Liver (tissue), 9 donors: ENCODE measurements around the gene SEMA4D. TPM values are rescaled to one million over a fixed set of nuclear protein-coding genes. Genes with fewer than 3 reads are reported as not detected.

Experiments
- DNase-seq: peaks from one replicate; pipeline ENCODE4 v3.0.0-alpha.2; 2017; ENCODE audit warnings: low spot score
- H3K27ac ChIP-seq, 2 donors: one replicate each; pipeline ENCODE4 v1.7.0; 2013; ENCODE audit warnings: inconsistent platforms in 2 of 2, low read length in 2 of 2, control low read depth in 1 of 2, low read depth in 1 of 2, mild to moderate bottlenecking in 1 of 2
- H3K27me3 ChIP-seq, 4 donors: one replicate each; pipeline versions ENCODE4 v1.6.1 to v1.7.0; 2013; ENCODE audit warnings: low read length in 3 of 4, inconsistent platforms in 1 of 4, mild to moderate bottlenecking in 1 of 4, moderate library complexity in 1 of 4; ENCODE audit not compliant: control insufficient read depth in 4 of 4, insufficient read depth in 4 of 4
- H3K36me3 ChIP-seq, 4 donors: one replicate each; pipeline versions ENCODE4 v1.6.1 to v1.7.0; 2013; ENCODE audit warnings: low read length in 3 of 4, mild to moderate bottlenecking in 3 of 4, low read depth in 1 of 4, moderate library complexity in 1 of 4; ENCODE audit not compliant: control insufficient read depth in 4 of 4, insufficient read depth in 3 of 4
- H3K4me1 ChIP-seq, 4 donors: one replicate each; pipeline versions ENCODE4 v1.6.1 to v1.7.0; 2013; ENCODE audit warnings: low read length in 3 of 4, mild to moderate bottlenecking in 3 of 4, moderate library complexity in 1 of 4; ENCODE audit not compliant: control insufficient read depth in 4 of 4, insufficient read depth in 4 of 4
- H3K4me3 ChIP-seq, 3 donors: one replicate each; pipeline versions ENCODE4 v1.6.1 to v1.7.0; 2013; ENCODE audit warnings: low read length in 3 of 3, control low read depth in 1 of 3, low read depth in 1 of 3, mild to moderate bottlenecking in 1 of 3
- H3K9ac ChIP-seq, 2 donors: one replicate each; pipeline ENCODE4 v1.7.0; 2013; ENCODE audit warnings: low read length in 2 of 2, mild to moderate bottlenecking in 2 of 2, moderate library complexity in 2 of 2, control low read depth in 1 of 2, low read depth in 1 of 2
- H3K9me3 ChIP-seq, 4 donors: one replicate each; pipeline versions ENCODE4 v1.6.1 to v1.7.0; 2013; ENCODE audit warnings: low read length in 3 of 4; ENCODE audit not compliant: control insufficient read depth in 4 of 4
- EGR1 ChIP-seq, 2 donors: IDR thresholded peaks; 2 replicates each; pipeline ENCODE4 v1.6.1; 2016 to 2018; ENCODE audit warnings: antibody characterized with exemption in 2 of 2, low read depth in 2 of 2
- FOXA1 ChIP-seq: IDR thresholded peaks from 2 replicates; pipeline ENCODE4 v1.6.1; 2016; ENCODE audit warnings: antibody characterized with exemption
- GABPA ChIP-seq, 2 donors: IDR thresholded peaks in 1 of 2; conservative IDR thresholded peaks in 1 of 2; 2 replicates each; pipeline ENCODE4 v1.6.1; 2016; ENCODE audit warnings: antibody characterized with exemption in 2 of 2, mild to moderate bottlenecking in 1 of 2, moderate library complexity in 1 of 2
- HNF4A ChIP-seq, 2 donors: conservative IDR thresholded peaks; 2 replicates each; pipeline ENCODE4 v1.6.1; 2016; ENCODE audit warnings: antibody characterized with exemption in 2 of 2, mild to moderate bottlenecking in 2 of 2
- HNF4G ChIP-seq: IDR thresholded peaks from 2 replicates; pipeline ENCODE4 v1.6.1; 2016; ENCODE audit warnings: antibody characterized with exemption
- JUND ChIP-seq, 2 donors: IDR thresholded peaks; 2 replicates each; pipeline ENCODE4 v1.6.1; 2016; ENCODE audit warnings: antibody characterized with exemption in 2 of 2
- NR2F2 ChIP-seq: IDR thresholded peaks from 2 replicates; pipeline ENCODE4 v1.6.1; 2016; ENCODE audit warnings: antibody characterized with exemption
- RXRA ChIP-seq, 2 donors: IDR thresholded peaks; 2 replicates each; pipeline ENCODE4 v1.6.1; 2017 to 2018; ENCODE audit warnings: antibody characterized with exemption in 2 of 2, mild to moderate bottlenecking in 1 of 2
- SP1 ChIP-seq: IDR thresholded peaks from 2 replicates; pipeline ENCODE4 v1.6.1; 2018; ENCODE audit warnings: antibody characterized with exemption, mild to moderate bottlenecking
- TAF1 ChIP-seq: conservative IDR thresholded peaks from 2 replicates; pipeline ENCODE4 v1.6.1; 2016; ENCODE audit warnings: antibody characterized with exemption, mild to moderate bottlenecking
- YY1 ChIP-seq: IDR thresholded peaks from 2 replicates; pipeline ENCODE4 v1.6.1; 2016; ENCODE audit warnings: antibody characterized with exemption, mild to moderate bottlenecking
- WGBS: extraction: QIAGEN DNeasy Blood & Tissue Kit; methylation state at CpG from one replicate; pipeline ENCODE4 v1.1.7; 2013; 5-methylcytosine and 5-hydroxymethylcytosine counted together
- polyA plus RNA-seq, 2 donors: library from polyadenylated mRNA; stranded (reverse) in 1 of 2; unstranded in 1 of 2; fragments of 200-250 nt in 1 of 2; fragments of >200 nt in 1 of 2; fragmentation: Nextera tagmentation in 1 of 2; extraction: Ambion mirVana in 1 of 2; gene quantifications; one replicate each; pipeline versions ENCODE4 v1.2.1 to v1.2.3, GENCODE V29; 2013 to 2015
- total RNA-seq, 2 donors: library from RNA; depleted of rRNA; stranded (reverse); fragments of >200 nt; gene quantifications; one replicate each; pipeline ENCODE4 v1.2.3, GENCODE V29; 2014
- TF ChIP-seq, protein P1 (sequence below): IDR thresholded peaks from 2 replicates; pipeline ENCODE4 v1.6.1; 2016; ENCODE audit warnings: antibody characterized with exemption, mild to moderate bottlenecking
- TF ChIP-seq, protein P2 (sequence below): IDR thresholded peaks from 2 replicates; pipeline ENCODE4 v1.6.1; 2016; ENCODE audit warnings: antibody characterized with exemption
- TF ChIP-seq, protein P3 (sequence below): IDR thresholded peaks from 2 replicates; pipeline ENCODE4 v1.6.1; 2016; ENCODE audit warnings: antibody characterized with exemption
- TF ChIP-seq, protein P4 (sequence below): IDR thresholded peaks from 2 replicates; pipeline ENCODE4 v1.6.1; 2016; ENCODE audit warnings: antibody characterized with exemption
- TF ChIP-seq, protein P5 (sequence below): fragments of 150-350 bp; IDR thresholded peaks from 2 replicates; pipeline ENCODE4 v1.5.1; 2017; ENCODE audit warnings: improper control_type of control experiment, low read depth, low read length; ENCODE audit not compliant: missing input control
- donor health status: healthy.
- donor health status: healthy.
- donor health status: healthy.
- donor health status: healthy.
- donor health status: healthy.

The SEMA4D gene
- total and polyA plus RNA-seq, 4 donors: 1.4 to 12.0 (median 4.1) TPM

DNA sequence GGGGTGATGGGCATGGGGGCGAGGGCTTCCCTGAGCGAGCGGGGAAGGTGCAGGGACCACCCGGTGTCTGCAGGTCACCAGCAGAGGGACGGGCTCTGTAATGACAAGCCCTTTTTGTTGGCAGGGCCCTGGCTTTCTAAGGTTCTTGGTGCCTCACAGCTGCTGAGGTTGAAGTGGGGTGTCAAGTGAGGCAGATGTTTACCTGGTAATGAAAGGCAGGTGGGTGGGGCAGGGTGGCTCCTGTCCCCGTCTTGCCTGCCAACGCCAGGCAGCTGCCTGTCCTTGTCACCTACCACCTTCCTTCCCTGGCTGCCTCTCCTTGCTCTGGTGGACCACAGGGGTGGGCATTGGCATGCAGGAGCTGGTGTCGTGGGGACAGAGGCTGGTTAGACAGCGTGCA lies 41.0 kb upstream of the SEMA4D start:
- H3K4me1 ChIP-seq: peaks cover 0 to under 1% (median 0%) of the 10 kb centered on the region in 4 donors
- TF ChIP-seq TAF1: no peak
- TF ChIP-seq HNF4A (conservative IDR thresholded peaks at IDR 0.05): no peak
- TF ChIP-seq YY1: no peak
- TF ChIP-seq HNF4G: no peak
- no peak for TF ChIP-seq JUND (IDR thresholded peaks at IDR 0.05)
- no peak for TF ChIP-seq RXRA (IDR thresholded peaks at IDR 0.05)
- no peak for TF ChIP-seq NR2F2
- TF ChIP-seq, protein P1, sequence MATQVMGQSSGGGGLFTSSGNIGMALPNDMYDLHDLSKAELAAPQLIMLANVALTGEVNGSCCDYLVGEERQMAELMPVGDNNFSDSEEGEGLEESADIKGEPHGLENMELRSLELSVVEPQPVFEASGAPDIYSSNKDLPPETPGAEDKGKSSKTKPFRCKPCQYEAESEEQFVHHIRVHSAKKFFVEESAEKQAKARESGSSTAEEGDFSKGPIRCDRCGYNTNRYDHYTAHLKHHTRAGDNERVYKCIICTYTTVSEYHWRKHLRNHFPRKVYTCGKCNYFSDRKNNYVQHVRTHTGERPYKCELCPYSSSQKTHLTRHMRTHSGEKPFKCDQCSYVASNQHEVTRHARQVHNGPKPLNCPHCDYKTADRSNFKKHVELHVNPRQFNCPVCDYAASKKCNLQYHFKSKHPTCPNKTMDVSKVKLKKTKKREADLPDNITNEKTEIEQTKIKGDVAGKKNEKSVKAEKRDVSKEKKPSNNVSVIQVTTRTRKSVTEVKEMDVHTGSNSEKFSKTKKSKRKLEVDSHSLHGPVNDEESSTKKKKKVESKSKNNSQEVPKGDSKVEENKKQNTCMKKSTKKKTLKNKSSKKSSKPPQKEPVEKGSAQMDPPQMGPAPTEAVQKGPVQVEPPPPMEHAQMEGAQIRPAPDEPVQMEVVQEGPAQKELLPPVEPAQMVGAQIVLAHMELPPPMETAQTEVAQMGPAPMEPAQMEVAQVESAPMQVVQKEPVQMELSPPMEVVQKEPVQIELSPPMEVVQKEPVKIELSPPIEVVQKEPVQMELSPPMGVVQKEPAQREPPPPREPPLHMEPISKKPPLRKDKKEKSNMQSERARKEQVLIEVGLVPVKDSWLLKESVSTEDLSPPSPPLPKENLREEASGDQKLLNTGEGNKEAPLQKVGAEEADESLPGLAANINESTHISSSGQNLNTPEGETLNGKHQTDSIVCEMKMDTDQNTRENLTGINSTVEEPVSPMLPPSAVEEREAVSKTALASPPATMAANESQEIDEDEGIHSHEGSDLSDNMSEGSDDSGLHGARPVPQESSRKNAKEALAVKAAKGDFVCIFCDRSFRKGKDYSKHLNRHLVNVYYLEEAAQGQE: no peak
- TF ChIP-seq, protein P2, sequence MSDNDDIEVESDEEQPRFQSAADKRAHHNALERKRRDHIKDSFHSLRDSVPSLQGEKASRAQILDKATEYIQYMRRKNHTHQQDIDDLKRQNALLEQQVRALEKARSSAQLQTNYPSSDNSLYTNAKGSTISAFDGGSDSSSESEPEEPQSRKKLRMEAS: no peak
- TF ChIP-seq, protein P3, sequence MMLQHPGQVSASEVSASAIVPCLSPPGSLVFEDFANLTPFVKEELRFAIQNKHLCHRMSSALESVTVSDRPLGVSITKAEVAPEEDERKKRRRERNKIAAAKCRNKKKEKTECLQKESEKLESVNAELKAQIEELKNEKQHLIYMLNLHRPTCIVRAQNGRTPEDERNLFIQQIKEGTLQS: no peak
- no peak for TF ChIP-seq GABPA (IDR thresholded peaks at IDR 0.05 in 1 of 2, conservative IDR thresholded peaks at IDR 0.05 in 1 of 2)
- no peak for TF ChIP-seq SP1
- TF ChIP-seq FOXA1: no peak
- no peak for TF ChIP-seq EGR1 (IDR thresholded peaks at IDR 0.05; ENCODE audit: low read depth in 2 of 2)
- TF ChIP-seq, protein P4, sequence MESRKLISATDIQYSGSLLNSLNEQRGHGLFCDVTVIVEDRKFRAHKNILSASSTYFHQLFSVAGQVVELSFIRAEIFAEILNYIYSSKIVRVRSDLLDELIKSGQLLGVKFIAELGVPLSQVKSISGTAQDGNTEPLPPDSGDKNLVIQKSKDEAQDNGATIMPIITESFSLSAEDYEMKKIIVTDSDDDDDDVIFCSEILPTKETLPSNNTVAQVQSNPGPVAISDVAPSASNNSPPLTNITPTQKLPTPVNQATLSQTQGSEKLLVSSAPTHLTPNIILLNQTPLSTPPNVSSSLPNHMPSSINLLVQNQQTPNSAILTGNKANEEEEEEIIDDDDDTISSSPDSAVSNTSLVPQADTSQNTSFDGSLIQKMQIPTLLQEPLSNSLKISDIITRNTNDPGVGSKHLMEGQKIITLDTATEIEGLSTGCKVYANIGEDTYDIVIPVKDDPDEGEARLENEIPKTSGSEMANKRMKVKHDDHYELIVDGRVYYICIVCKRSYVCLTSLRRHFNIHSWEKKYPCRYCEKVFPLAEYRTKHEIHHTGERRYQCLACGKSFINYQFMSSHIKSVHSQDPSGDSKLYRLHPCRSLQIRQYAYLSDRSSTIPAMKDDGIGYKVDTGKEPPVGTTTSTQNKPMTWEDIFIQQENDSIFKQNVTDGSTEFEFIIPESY: no peak

DNA sequence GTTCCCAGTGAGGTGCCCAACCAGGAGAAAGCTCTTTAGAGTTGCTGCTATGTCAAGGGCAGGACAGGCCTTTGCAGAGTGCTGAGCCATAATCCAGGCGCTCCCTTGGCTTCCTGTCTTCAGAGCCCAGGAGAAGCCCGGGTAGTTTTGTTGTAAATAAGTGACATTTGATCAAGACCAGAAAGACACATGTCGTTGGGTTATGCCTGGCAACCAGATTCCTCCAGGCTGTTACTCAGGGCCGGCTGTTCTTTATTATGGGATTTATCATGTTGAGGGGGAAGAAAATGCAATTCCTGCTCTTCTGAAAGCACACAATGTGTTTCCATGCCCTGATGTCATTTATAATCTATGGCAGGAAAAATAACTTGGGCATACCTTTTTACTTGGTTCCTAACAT lies 39.3 kb upstream of the SEMA4D start:
- Histone ChIP-seq H3K4me1 (peaks cover 3 to 7% (median 5%) of the 10 kb centered on the region in 4 donors), H3K9ac (peak overlapping the region in 1 of 2 donors; percentile 17), H3K27ac (peak overlapping the region in 1 of 2 donors; percentile 2), H3K27me3 (no peaks in the 10 kb centered on the region), H3K36me3 (no peaks in the 10 kb centered on the region), H3K4me3 (no peak overlapping the region), H3K9me3 (no peaks in the 10 kb centered on the region)
- no peak for DNase-seq
- 88% methylated on average over 4 of the region's 4 CpGs for WGBS
- TF ChIP-seq EGR1 (IDR thresholded peaks at IDR 0.05; ENCODE audit: low read depth in 2 of 2): no peak
- TF ChIP-seq, protein P5, sequence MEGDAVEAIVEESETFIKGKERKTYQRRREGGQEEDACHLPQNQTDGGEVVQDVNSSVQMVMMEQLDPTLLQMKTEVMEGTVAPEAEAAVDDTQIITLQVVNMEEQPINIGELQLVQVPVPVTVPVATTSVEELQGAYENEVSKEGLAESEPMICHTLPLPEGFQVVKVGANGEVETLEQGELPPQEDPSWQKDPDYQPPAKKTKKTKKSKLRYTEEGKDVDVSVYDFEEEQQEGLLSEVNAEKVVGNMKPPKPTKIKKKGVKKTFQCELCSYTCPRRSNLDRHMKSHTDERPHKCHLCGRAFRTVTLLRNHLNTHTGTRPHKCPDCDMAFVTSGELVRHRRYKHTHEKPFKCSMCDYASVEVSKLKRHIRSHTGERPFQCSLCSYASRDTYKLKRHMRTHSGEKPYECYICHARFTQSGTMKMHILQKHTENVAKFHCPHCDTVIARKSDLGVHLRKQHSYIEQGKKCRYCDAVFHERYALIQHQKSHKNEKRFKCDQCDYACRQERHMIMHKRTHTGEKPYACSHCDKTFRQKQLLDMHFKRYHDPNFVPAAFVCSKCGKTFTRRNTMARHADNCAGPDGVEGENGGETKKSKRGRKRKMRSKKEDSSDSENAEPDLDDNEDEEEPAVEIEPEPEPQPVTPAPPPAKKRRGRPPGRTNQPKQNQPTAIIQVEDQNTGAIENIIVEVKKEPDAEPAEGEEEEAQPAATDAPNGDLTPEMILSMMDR: no peak
- no peak for TF ChIP-seq GABPA (IDR thresholded peaks at IDR 0.05 in 1 of 2, conservative IDR thresholded peaks at IDR 0.05 in 1 of 2)
- no peak for TF ChIP-seq SP1
- TF ChIP-seq FOXA1: no peak
- TF ChIP-seq JUND (IDR thresholded peaks at IDR 0.05): no peak
- no peak for TF ChIP-seq NR2F2
- TF ChIP-seq, protein P2: no peak
- no peak for TF ChIP-seq TAF1

More for the DNA sequence above, 41.0 kb upstream of the SEMA4D start:
- Histone ChIP-seq H3K9ac (no peak overlapping the region), H3K36me3 (no peaks in the 10 kb centered on the region), H3K9me3 (no peaks in the 10 kb centered on the region), H3K4me3 (no peak overlapping the region), H3K27me3 (no peaks in the 10 kb centered on the region), H3K27ac (no peak overlapping the region)
- DNase-seq: no peak
- 95% methylated on average over 9 of the region's 9 CpGs for WGBS
